ENCODE results near the gene CDH4. TPM values are rescaled to one million over a fixed set of nuclear protein-coding genes. Genes with fewer than 3 reads are reported as not detected.

Gene CDH4
- total RNA-seq, 1 experiment from 2014 or later = 5.3 TPM

DNA sequence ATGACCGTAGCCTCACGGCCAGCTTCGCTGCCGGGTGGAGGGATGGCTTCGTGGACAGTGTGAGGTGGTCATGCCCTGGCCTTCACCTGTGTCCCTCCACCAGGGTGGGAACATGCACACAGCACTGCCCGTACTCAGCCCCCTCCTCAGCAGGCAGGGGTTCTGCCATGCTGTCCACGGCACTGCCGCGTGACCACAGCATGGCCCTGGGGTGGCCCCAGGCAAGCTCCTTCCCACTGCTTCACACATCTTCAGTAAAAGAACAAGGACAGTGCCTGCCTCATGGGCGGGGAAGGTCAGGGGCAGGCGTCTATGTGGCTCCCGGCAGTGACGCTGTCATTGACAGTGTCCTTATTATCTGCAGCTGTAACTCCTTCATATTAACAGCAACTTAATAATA, 607.7 kb downstream of the CDH4 start (continued):
- TF ChIP-seq MYBL2 (CRISPR knock-in tag; IDR thresholded peaks at IDR 0.05) = no peak
- no peak for TF ChIP-seq ZNF423 (CRISPR knock-in tag; IDR thresholded peaks at IDR 0.05)
- no peak for TF ChIP-seq ZNF263 (CRISPR knock-in tag; IDR thresholded peaks at IDR 0.05; ENCODE audit: low read depth)
- TF ChIP-seq, protein P1, sequence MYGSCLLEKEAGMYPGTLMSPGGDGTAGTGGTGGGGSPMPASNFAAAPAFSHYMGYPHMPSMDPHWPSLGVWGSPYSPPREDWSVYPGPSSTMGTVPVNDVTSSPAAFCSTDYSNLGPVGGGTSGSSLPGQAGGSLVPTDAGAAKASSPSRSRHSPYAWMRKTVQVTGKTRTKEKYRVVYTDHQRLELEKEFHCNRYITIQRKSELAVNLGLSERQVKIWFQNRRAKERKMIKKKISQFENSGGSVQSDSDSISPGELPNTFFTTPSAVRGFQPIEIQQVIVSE (CRISPR knock-in tag; IDR thresholded peaks at IDR 0.05; ENCODE audit: borderline replicate concordance) = no peak
- TF ChIP-seq PRRX2 (CRISPR knock-in tag; IDR thresholded peaks at IDR 0.05) = no peak
- TF ChIP-seq ZNF232 (CRISPR knock-in tag; IDR thresholded peaks at IDR 0.05) = no peak

- no peak overlapping the region for H3K27ac Mint-ChIP-seq
- H3K9me3 Mint-ChIP-seq = peaks cover 5% of the 10 kb centered on the region
- H3K27me3 Mint-ChIP-seq (ENCODE audit: low read depth) = peaks cover 8% of the 10 kb centered on the region
- no peak overlapping the region for H3K4me3 Mint-ChIP-seq
- CTCF ChIA-PET = interaction anchor here (1.1 to 1.5 kb wide), 3 partner anchors 14 to 135 kb away, joined by 3 to 5 read pairs (median 4); no protein-coding TSS in a partner anchor
- POLR2A ChIA-PET = no interaction called here
- ATAC-seq = no peak
- no peaks in the 10 kb centered on the region for H3K4me1 Mint-ChIP-seq
- DNase-seq (ENCODE audit: low spot score) = no peak
- TF ChIP-seq NR2C2 (CRISPR knock-in tag; IDR thresholded peaks at IDR 0.05) = no peak
- TF ChIP-seq, protein P2, sequence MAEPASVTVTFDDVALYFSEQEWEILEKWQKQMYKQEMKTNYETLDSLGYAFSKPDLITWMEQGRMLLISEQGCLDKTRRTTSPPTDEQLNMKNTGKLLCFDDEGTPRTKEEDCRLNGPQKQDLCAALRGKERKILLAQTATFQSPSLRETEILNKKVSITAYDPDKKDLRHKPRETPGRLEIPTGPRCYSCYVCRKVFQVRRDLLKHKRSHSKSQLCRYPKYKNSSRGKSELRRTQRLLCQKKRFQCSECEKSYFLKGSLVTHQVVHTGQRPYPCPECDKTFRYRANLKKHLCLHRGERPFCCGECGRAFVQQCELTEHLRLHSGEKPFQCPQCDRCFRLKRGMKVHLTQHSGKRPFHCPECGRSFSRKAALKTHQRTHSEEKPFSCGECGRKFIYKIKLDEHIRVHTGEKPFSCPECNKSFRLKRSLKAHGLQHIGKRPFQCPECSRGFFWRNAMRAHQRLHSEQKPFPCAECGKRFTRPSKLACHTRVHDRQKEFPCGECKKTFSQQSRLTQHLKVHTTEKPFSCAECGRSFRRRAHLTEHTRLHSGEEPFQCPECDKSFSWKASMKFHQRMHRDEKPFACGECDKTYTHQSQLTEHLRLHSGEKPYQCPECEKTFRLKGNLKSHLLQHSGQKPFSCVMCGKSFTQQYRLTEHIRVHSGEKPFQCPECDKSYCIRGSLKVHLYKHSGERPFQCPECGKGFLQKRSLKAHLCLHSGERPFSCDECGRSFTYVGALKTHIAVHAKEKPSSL (CRISPR knock-in tag; conservative IDR thresholded peaks at IDR 0.05) = no peak
- TF ChIP-seq MXD4 (CRISPR knock-in tag; IDR thresholded peaks at IDR 0.05; ENCODE audit: borderline replicate concordance) = no peak
- no peak for TF ChIP-seq ZNF532 (CRISPR knock-in tag; IDR thresholded peaks at IDR 0.05; ENCODE audit: borderline replicate concordance)
- TF ChIP-seq, protein P3, sequence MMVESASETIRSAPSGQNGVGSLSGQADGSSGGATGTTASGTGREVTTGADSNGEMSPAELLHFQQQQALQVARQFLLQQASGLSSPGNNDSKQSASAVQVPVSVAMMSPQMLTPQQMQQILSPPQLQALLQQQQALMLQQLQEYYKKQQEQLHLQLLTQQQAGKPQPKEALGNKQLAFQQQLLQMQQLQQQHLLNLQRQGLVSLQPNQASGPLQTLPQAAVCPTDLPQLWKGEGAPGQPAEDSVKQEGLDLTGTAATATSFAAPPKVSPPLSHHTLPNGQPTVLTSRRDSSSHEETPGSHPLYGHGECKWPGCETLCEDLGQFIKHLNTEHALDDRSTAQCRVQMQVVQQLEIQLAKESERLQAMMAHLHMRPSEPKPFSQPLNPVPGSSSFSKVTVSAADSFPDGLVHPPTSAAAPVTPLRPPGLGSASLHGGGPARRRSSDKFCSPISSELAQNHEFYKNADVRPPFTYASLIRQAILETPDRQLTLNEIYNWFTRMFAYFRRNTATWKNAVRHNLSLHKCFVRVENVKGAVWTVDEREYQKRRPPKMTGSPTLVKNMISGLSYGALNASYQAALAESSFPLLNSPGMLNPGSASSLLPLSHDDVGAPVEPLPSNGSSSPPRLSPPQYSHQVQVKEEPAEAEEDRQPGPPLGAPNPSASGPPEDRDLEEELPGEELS (CRISPR knock-in tag; IDR thresholded peaks at IDR 0.05) = no peak
- TF ChIP-seq KAT7 (CRISPR knock-in tag; IDR thresholded peaks at IDR 0.05; ENCODE audit: borderline replicate concordance) = no peak
- no peak for TF ChIP-seq ZSCAN18 (CRISPR knock-in tag; IDR thresholded peaks at IDR 0.05)
- no peak for TF ChIP-seq USF2 (CRISPR knock-in tag; IDR thresholded peaks at IDR 0.05)
- TF ChIP-seq TP53 (CRISPR knock-in tag; IDR thresholded peaks at IDR 0.05) = no peak
- TF ChIP-seq FOXP1 (CRISPR knock-in tag; IDR thresholded peaks at IDR 0.05; ENCODE audit: borderline replicate concordance) = no peak
- no peak for TF ChIP-seq ZNF232 (CRISPR knock-in tag; IDR thresholded peaks at IDR 0.05)
- TF ChIP-seq FOXJ3 (CRISPR knock-in tag; IDR thresholded peaks at IDR 0.05; ENCODE audit: borderline replicate concordance) = no peak
- no peaks in the 10 kb centered on the region for H3K36me3 Mint-ChIP-seq
These were observed 608.4 kb downstream of the CDH4 start for GRCh38 chr20:61860260-61860987.
